ENCODE data around the gene FOXP4. TPM values are rescaled to one million over a fixed set of nuclear protein-coding genes. Genes with fewer than 3 reads are reported as not detected.

Gene FOXP4
- total and polyA plus RNA-seq, 8 donors, result 7.9 to 70.4 (median 30.7) TPM

- no peak for TF ChIP-seq EP300 (IDR thresholded peaks at IDR 0.05)
- TF ChIP-seq, protein P1, sequence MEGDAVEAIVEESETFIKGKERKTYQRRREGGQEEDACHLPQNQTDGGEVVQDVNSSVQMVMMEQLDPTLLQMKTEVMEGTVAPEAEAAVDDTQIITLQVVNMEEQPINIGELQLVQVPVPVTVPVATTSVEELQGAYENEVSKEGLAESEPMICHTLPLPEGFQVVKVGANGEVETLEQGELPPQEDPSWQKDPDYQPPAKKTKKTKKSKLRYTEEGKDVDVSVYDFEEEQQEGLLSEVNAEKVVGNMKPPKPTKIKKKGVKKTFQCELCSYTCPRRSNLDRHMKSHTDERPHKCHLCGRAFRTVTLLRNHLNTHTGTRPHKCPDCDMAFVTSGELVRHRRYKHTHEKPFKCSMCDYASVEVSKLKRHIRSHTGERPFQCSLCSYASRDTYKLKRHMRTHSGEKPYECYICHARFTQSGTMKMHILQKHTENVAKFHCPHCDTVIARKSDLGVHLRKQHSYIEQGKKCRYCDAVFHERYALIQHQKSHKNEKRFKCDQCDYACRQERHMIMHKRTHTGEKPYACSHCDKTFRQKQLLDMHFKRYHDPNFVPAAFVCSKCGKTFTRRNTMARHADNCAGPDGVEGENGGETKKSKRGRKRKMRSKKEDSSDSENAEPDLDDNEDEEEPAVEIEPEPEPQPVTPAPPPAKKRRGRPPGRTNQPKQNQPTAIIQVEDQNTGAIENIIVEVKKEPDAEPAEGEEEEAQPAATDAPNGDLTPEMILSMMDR (IDR thresholded peaks at IDR 0.05), result no peak
- peaks cover 0 to 7% (median 2%) of the 10 kb centered on the region in 4 donors for H3K36me3 ChIP-seq
- peak overlapping the region; percentile 34 to 51 (median 40) for H3K4me3 ChIP-seq
- no peaks in the 10 kb centered on the region for H3K27me3 ChIP-seq
- H3K9me3 ChIP-seq, result no peaks in the 10 kb centered on the region
- intact Hi-C loops (cut with DNase I; ENCODE audit: low total_unique reads), result no loop called here
- peak overlapping the region in 3 of 5 donors; percentile 46 to 62 (median 56) for H3K27ac ChIP-seq
- peaks cover 33 to 84% (median 64%) of the 10 kb centered on the region in 4 donors for H3K4me1 ChIP-seq
- no peak for DNase-seq
- 49 to 66% (median 56%) methylated on average over 7 of the region's 7 CpGs for WGBS, 5 donors
Measured at GRCh38 chr6:41559655-41560427, 13.7 kb downstream of the FOXP4 start.

DNA sequence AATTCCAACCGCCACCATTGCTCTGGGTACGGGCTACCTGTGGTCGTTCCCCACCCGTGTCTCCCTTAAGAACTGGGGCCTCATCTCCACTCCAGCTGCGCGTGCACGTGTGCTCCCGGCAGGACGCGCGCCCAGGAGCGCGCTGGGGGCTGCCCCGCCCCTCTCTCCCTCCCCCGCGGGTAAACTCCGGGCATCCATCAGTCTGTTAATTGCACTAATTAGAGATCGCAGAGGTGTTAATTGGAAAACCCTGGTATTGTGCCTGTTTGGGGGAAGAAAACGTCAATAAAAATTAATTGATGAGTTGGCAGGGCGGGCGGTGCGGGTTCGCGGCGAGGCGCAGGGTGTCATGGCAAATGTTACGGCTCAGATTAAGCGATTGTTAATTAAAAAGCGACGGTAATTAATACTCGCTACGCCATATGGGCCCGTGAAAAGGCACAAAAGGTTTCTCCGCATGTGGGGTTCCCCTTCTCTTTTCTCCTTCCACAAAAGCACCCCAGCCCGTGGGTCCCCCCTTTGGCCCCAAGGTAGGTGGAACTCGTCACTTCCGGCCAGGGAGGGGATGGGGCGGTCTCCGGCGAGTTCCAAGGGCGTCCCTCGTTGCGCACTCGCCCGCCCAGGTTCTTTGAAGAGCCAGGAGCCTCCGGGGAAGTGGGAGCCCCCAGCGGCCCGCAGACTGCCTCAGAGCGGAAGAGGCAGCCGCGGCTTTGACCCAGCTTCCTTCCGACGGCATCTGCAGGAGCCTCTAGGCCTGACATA is 14.4 kb downstream of the FOXP4 start:
- H3K9me3 ChIP-seq, result no peaks in the 10 kb centered on the region
- peak; percentile 59 to 87 for DNase-seq
- intact Hi-C loops (cut with DNase I; ENCODE audit: low total_unique reads), result no loop called here
- TF ChIP-seq POLR2AphosphoS5 (IDR thresholded peaks at IDR 0.05) (no peak), POLR2A (IDR thresholded peaks at IDR 0.05) (no peak), EP300 (IDR thresholded peaks at IDR 0.05) (no peak)
- TF ChIP-seq, protein P1 (IDR thresholded peaks at IDR 0.05), result no peak
- H3K27me3 ChIP-seq, result no peaks in the 10 kb centered on the region
- H3K27ac ChIP-seq, result peak overlapping the region; percentile 46 to 62 (median 60)
- H3K36me3 ChIP-seq, result peaks cover under 1 to 12% (median 7%) of the 10 kb centered on the region in 4 donors
- peak overlapping the region; percentile 34 to 51 (median 40) for H3K4me3 ChIP-seq
- 21 to 48% (median 23%) methylated on average over 44 to 53 of the region's 53 CpGs for WGBS, 5 donors
- H3K4me1 ChIP-seq, result peaks cover 33 to 77% (median 60%) of the 10 kb centered on the region in 4 donors

GRCh38 chr6:41561416-41561815 is 15.2 kb downstream of the FOXP4 start:
- no peaks in the 10 kb centered on the region for H3K27me3 ChIP-seq
- H3K9me3 ChIP-seq, result no peaks in the 10 kb centered on the region
- peak overlapping the region in 4 of 5 donors; percentile 46 to 62 (median 58) for H3K27ac ChIP-seq
- intact Hi-C loops (cut with DNase I; ENCODE audit: low total_unique reads), result no loop called here
- TF ChIP-seq POLR2A (IDR thresholded peaks at IDR 0.05), result no peak
- no peak for TF ChIP-seq EP300 (IDR thresholded peaks at IDR 0.05)
- TF ChIP-seq, protein P1 (IDR thresholded peaks at IDR 0.05), result no peak
- TF ChIP-seq POLR2AphosphoS5 (IDR thresholded peaks at IDR 0.05), result no peak
- H3K4me1 ChIP-seq, result peaks cover 33 to 69% (median 62%) of the 10 kb centered on the region in 4 donors
- WGBS, 5 donors, result 35 to 74% (median 50%) methylated on average over 3 of the region's 3 CpGs
- no peak for DNase-seq
- peak overlapping the region in 1 of 4 donors; percentile 51 for H3K4me3 ChIP-seq
- peaks cover 8 to 20% (median 15%) of the 10 kb centered on the region in 4 donors for H3K36me3 ChIP-seq
